ENCODE data around the gene KNDC1.

KNDC1 gene

DNA sequence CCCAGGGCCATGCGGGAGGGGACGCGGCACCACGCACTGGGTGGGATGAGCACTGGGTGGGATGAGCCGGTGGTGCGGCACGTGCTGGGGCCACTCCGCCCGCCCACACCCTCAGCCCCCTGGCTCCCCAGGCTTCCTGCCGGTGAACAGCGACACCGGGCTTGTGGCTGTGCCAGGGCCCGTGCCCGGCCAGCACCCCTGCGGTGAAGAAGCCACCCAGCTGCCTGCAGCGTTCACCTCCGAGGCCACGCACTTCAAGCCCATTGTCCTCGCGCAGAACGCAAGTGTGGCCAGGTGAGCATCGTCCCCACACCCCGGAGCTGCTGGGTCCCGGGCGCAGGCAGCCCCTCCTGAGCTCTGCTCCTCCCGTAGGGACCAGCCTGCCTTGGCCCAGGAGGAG, 38.2 kb downstream of the KNDC1 start:
- no peak for DNase-seq (ENCODE audit: low read depth)
- TF ChIP-seq, protein P1, sequence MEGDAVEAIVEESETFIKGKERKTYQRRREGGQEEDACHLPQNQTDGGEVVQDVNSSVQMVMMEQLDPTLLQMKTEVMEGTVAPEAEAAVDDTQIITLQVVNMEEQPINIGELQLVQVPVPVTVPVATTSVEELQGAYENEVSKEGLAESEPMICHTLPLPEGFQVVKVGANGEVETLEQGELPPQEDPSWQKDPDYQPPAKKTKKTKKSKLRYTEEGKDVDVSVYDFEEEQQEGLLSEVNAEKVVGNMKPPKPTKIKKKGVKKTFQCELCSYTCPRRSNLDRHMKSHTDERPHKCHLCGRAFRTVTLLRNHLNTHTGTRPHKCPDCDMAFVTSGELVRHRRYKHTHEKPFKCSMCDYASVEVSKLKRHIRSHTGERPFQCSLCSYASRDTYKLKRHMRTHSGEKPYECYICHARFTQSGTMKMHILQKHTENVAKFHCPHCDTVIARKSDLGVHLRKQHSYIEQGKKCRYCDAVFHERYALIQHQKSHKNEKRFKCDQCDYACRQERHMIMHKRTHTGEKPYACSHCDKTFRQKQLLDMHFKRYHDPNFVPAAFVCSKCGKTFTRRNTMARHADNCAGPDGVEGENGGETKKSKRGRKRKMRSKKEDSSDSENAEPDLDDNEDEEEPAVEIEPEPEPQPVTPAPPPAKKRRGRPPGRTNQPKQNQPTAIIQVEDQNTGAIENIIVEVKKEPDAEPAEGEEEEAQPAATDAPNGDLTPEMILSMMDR (IDR thresholded peaks at IDR 0.05; ENCODE audit: low read depth, low read length, missing control alignments): no peak
- no peak overlapping the region for H3K4me3 ChIP-seq (ENCODE audit: low read depth, low read length)

- DNase-seq (ENCODE audit: low read depth): no peak
- H3K4me3 ChIP-seq (ENCODE audit: low read depth, low read length): no peak overlapping the region
- TF ChIP-seq, protein P1 (IDR thresholded peaks at IDR 0.05; ENCODE audit: low read depth, low read length, missing control alignments): no peak
These were observed 38.8 kb downstream of the KNDC1 start for GRCh38 chr10:133198621-133199487.

DNA sequence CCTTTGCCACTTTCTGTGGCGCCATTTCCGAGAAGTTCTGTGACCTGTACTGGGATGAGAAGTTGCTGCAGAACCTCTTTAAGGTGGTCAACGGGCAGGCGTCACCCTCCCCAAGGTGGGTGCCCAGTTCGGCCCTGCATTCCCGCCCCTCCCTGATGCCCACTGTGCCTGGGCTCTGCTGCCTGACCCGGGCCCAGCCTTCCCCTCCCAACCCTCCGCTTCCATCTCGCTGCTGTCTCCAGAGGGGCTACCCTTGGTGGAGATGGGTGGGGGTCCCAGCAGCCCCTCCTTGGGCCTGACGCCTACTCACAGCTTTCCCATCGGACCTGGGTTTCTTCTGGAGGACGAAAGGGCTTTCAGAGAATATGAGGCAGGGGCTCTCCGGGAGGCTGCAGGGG, 39.5 kb downstream of the KNDC1 start:
- TF ChIP-seq, protein P1 (IDR thresholded peaks at IDR 0.05; ENCODE audit: low read depth, low read length, missing control alignments): no peak

GRCh38 chr10:133199992-133200611, 40.1 kb downstream of the KNDC1 start:
- TF ChIP-seq, protein P1 (IDR thresholded peaks at IDR 0.05; ENCODE audit: low read depth, low read length, missing control alignments): no peak
- no peak overlapping the region for H3K4me3 ChIP-seq (ENCODE audit: low read depth, low read length)
- DNase-seq (ENCODE audit: low read depth): no peak

More for the DNA sequence above, 39.5 kb downstream of the KNDC1 start:
- DNase-seq (ENCODE audit: low read depth): no peak
- no peak overlapping the region for H3K4me3 ChIP-seq (ENCODE audit: low read depth, low read length)

DNA sequence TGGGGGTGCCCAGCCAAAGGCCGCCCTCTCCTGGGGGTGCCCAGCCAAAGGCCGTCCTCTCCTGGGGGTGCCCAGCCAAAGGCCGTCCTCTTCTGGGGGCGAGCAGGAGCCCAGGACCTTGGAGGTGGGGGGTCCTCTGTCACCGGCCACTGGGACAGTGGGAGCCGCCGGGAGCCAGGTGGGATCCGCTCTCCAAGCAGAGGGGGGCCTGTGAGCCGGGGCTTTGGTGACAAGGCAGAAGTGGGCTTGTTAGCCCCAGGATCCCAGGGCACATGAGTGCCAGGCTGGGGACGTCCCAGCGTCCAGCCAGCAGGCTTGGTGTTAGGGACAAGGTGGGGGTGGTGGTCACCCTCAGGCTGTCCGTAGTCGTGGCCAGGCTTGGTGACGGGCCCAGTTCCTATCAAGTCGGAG, 40.6 kb downstream of the KNDC1 start:
- TF ChIP-seq, protein P1 (IDR thresholded peaks at IDR 0.05; ENCODE audit: low read depth, low read length, missing control alignments): no peak
- H3K4me3 ChIP-seq (ENCODE audit: low read depth, low read length): no peak overlapping the region
- no peak for DNase-seq (ENCODE audit: low read depth)

DNA sequence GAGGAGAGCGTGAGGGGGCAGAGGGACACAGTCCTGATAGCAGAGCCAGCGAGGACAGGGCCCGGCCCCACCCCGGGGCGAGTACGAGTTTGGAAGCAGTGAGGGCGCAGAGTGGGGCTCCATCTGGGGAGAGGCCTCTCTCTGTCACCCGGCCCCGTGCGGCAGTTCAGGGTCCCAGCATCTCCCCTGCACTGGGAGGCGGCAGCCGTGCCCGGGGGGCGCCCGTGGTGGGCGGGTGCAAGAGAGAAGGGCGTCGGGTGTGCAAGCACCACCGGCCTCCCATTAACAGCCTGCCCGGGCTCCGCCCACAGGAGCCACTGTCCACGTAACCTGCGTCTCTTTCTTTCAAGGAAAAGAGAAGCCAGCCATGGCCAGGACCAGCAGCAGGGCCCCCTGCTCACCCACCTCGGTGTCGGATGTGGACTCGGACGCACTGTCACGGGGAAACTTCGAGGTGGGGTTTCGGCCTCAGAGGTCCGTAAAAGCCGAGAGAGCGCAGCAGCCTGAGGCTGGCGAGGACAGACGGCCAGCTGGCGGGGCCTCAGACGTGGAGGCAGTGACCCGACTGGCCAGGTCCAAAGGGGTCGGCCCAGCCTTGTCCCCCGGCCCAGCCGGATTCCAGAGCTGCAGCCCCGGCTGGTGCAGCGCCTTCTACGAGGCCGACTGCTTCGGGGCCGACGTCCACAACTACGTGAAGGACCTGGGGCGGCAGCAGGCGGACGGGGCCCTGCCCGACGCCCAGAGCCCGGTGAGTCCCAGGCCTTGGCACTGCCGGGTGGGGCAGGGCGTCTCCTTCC, 41.3 kb downstream of the KNDC1 start:
- TF ChIP-seq, protein P1 (IDR thresholded peaks at IDR 0.05; ENCODE audit: low read depth, low read length, missing control alignments): no peak
- no peak for DNase-seq (ENCODE audit: low read depth)

More for the DNA sequence above, 41.3 kb downstream of the KNDC1 start:
- H3K4me3 ChIP-seq (ENCODE audit: low read depth, low read length): no peak overlapping the region
